ENCODE results near the gene KHK.

Gene KHK

GRCh38 chr2:27050996-27051901 is 35.3 kb upstream of the KHK start, which contains the start of gene AGBL5:
TSS of gene AGBL5 (plus strand) at chr2:27051668. CDS start at chr2:27052959, 1,291 bp downstream.
- H3K9me3 ChIP-seq (ENCODE audit: insufficient read depth, low read length) = no peaks in the 10 kb centered on the region
- peak within 1 kb of the TSS; percentile 96 for H3K9ac ChIP-seq (ENCODE audit: low read length)
- peak within 1 kb of the TSS; percentile 99 for H3K4me2 ChIP-seq (ENCODE audit: low read length)
- H2AFZ ChIP-seq (ENCODE audit: low read depth, low read length) = peak within 1 kb of the TSS; percentile 77
- peaks cover 16% of the 10 kb centered on the region for H3K36me3 ChIP-seq (replicated peaks; ENCODE audit: low read depth, low read length)
- peaks cover 14% of the 10 kb centered on the region for H3K4me1 ChIP-seq (ENCODE audit: low read length)
- peak within 1 kb of the TSS; percentile 95 for H3K27ac ChIP-seq (ENCODE audit: low read length)
- H3K79me2 ChIP-seq (ENCODE audit: low read length) = no peaks in the 10 kb centered on the region
- H4K20me1 ChIP-seq (ENCODE audit: insufficient read depth, low read length) = no peaks in the 10 kb centered on the region
- TF ChIP-seq EZH2phosphoT487 (IDR thresholded peaks at IDR 0.05; ENCODE audit: low read depth) = no peak
- TF ChIP-seq, protein P1, sequence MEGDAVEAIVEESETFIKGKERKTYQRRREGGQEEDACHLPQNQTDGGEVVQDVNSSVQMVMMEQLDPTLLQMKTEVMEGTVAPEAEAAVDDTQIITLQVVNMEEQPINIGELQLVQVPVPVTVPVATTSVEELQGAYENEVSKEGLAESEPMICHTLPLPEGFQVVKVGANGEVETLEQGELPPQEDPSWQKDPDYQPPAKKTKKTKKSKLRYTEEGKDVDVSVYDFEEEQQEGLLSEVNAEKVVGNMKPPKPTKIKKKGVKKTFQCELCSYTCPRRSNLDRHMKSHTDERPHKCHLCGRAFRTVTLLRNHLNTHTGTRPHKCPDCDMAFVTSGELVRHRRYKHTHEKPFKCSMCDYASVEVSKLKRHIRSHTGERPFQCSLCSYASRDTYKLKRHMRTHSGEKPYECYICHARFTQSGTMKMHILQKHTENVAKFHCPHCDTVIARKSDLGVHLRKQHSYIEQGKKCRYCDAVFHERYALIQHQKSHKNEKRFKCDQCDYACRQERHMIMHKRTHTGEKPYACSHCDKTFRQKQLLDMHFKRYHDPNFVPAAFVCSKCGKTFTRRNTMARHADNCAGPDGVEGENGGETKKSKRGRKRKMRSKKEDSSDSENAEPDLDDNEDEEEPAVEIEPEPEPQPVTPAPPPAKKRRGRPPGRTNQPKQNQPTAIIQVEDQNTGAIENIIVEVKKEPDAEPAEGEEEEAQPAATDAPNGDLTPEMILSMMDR (IDR thresholded peaks at IDR 0.05; ENCODE audit: low read depth, low read length) = no peak
- H3K4me3 ChIP-seq (ENCODE audit: low read length) = peak within 1 kb of the TSS; percentile 91
- no peaks in the 10 kb centered on the region for H3K27me3 ChIP-seq (ENCODE audit: low read depth, low read length)

DNA sequence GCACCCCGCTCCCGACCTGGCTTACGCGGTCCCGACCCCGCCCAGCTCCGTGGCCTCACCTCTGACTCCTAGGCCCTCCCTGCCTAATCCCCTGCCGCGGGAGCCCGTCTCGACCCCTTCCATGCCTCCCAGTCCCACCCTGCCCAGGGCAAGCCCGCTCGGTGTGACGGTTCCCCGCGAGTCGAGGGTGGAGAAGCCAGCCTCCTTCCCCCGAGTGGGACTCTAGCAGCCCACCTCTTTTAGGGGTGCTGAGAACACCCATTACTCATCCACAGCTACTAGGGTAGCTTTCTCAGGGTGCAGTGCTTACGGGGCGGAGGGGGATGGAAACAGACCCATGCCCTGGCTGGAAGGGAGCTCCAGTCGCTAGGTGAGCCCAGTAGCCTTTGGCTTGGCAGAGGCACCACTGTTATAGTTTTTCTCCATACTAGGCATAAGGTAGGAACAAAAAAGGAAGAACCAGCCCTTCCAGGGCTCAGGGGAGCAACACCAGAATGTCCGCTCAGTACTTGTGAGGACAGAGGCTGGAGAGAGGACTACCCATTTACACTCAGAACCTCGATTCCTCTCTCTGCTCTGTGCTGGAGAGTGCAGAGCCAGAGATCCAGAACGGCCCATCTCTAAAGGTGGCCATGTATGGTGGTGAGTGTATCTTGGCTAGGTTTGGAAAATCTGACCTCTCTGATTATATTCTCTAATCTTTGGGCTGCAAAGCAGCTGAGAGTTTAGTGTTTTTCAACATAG is 34.5 kb upstream of the KHK start:
- Histone ChIP-seq H3K36me3 (replicated peaks; ENCODE audit: low read depth, low read length) (peaks cover 19% of the 10 kb centered on the region), H3K4me1 (ENCODE audit: low read length) (peaks cover 14% of the 10 kb centered on the region), H4K20me1 (ENCODE audit: insufficient read depth, low read length) (no peaks in the 10 kb centered on the region), H3K4me2 (ENCODE audit: low read length) (peak overlapping the region; percentile 95), H3K79me2 (ENCODE audit: low read length) (no peaks in the 10 kb centered on the region), H3K27me3 (ENCODE audit: low read depth, low read length) (no peaks in the 10 kb centered on the region), H2AFZ (ENCODE audit: low read depth, low read length) (peak overlapping the region; percentile 50; the same call in 1 of the 2 replicates), H3K27ac (ENCODE audit: low read length) (no peak overlapping the region), H3K9me3 (ENCODE audit: insufficient read depth, low read length) (no peaks in the 10 kb centered on the region), H3K9ac (ENCODE audit: low read length) (peak overlapping the region; percentile 96), H3K4me3 (ENCODE audit: low read length) (peak overlapping the region; percentile 91)
- TF ChIP-seq EZH2phosphoT487 (IDR thresholded peaks at IDR 0.05; ENCODE audit: low read depth) = no peak
- TF ChIP-seq, protein P1 (IDR thresholded peaks at IDR 0.05; ENCODE audit: low read depth, low read length) = no peak

GRCh38 chr2:27053321-27053720 is 33.3 kb upstream of the KHK start:
- peaks cover 14% of the 10 kb centered on the region for H3K4me1 ChIP-seq (ENCODE audit: low read length)
- H3K9ac ChIP-seq (ENCODE audit: low read length) = no peak overlapping the region
- H3K4me3 ChIP-seq (ENCODE audit: low read length) = no peak overlapping the region
- no peak for TF ChIP-seq EZH2phosphoT487 (IDR thresholded peaks at IDR 0.05; ENCODE audit: low read depth)
- TF ChIP-seq, protein P1 (IDR thresholded peaks at IDR 0.05; ENCODE audit: low read depth, low read length) = no peak
- H3K27ac ChIP-seq (ENCODE audit: low read length) = no peak overlapping the region
- no peaks in the 10 kb centered on the region for H4K20me1 ChIP-seq (ENCODE audit: insufficient read depth, low read length)
- no peaks in the 10 kb centered on the region for H3K27me3 ChIP-seq (ENCODE audit: low read depth, low read length)
- no peak overlapping the region for H2AFZ ChIP-seq (ENCODE audit: low read depth, low read length)
- no peaks in the 10 kb centered on the region for H3K9me3 ChIP-seq (ENCODE audit: insufficient read depth, low read length)
- no peak overlapping the region for H3K4me2 ChIP-seq (ENCODE audit: low read length)
- H3K36me3 ChIP-seq (replicated peaks; ENCODE audit: low read depth, low read length) = peaks cover 19% of the 10 kb centered on the region
- no peaks in the 10 kb centered on the region for H3K79me2 ChIP-seq (ENCODE audit: low read length)

- Histone ChIP-seq H3K4me1 (ENCODE audit: low read length) (peaks cover 14% of the 10 kb centered on the region), H4K20me1 (ENCODE audit: insufficient read depth, low read length) (no peaks in the 10 kb centered on the region), H3K27me3 (ENCODE audit: low read depth, low read length) (no peaks in the 10 kb centered on the region), H3K4me2 (ENCODE audit: low read length) (no peak overlapping the region), H3K9ac (ENCODE audit: low read length) (no peak overlapping the region), H3K36me3 (replicated peaks; ENCODE audit: low read depth, low read length) (peaks cover 19% of the 10 kb centered on the region), H2AFZ (ENCODE audit: low read depth, low read length) (no peak overlapping the region), H3K79me2 (ENCODE audit: low read length) (no peaks in the 10 kb centered on the region), H3K27ac (ENCODE audit: low read length) (no peak overlapping the region), H3K4me3 (ENCODE audit: low read length) (no peak overlapping the region), H3K9me3 (ENCODE audit: insufficient read depth, low read length) (no peaks in the 10 kb centered on the region)
- TF ChIP-seq, protein P1 (IDR thresholded peaks at IDR 0.05; ENCODE audit: low read depth, low read length) = no peak
- TF ChIP-seq EZH2phosphoT487 (IDR thresholded peaks at IDR 0.05; ENCODE audit: low read depth) = no peak
Measured at GRCh38 chr2:27053776-27054175, 32.8 kb upstream of the KHK start.
